Renal cortical epithelial cell (primary cell): Measurements from ENCODE around the gene PSMB11. TPM values are rescaled to one million over a fixed set of nuclear protein-coding genes. Genes with fewer than 3 reads are reported as not detected.

Experiments used
- DNase-seq: peaks from one replicate; pipeline ENCODE4 v3.0.0-alpha.2; 2011; ENCODE audit warnings: low read depth
- total RNA-seq: library from RNA; depleted of rRNA; stranded (reverse); fragments of >200 nt; gene quantifications from 2 replicates; pipeline ENCODE4 v1.2.3, GENCODE V29; 2014

The PSMB11 gene
- total RNA-seq, 1 donor from 2014 or later: not detected

- no peak for DNase-seq
These were observed 43.4 kb downstream of the PSMB11 start for GRCh38 chr14:23085458-23085857.

GRCh38 chr14:23086565-23086964 lies 44.6 kb downstream of the PSMB11 start:
- no peak for DNase-seq

- no peak for DNase-seq
These were observed 47.7 kb downstream of the PSMB11 start for GRCh38 chr14:23089498-23090253.

GRCh38 chr14:23090254-23090636 lies 48.2 kb downstream of the PSMB11 start:
- no peak for DNase-seq

GRCh38 chr14:23091294-23092225 lies 49.5 kb downstream of the PSMB11 start:
- no peak for DNase-seq

- DNase-seq: no peak
These were observed 51.1 kb downstream of the PSMB11 start for GRCh38 chr14:23093104-23093503.

GRCh38 chr14:23093526-23093925 lies 51.5 kb downstream of the PSMB11 start:
- no peak for DNase-seq

Other genes with a start within 250 kb of the PSMB11 start
- 12.7 and 18.4 TPM in 2 replicates for gene SLC7A7, start 226.8 kb upstream of the PSMB11 start, total RNA-seq
- 17.1 and 61.1 TPM in 2 replicates for gene MRPL52, start 212.3 kb upstream of the PSMB11 start, total RNA-seq
- gene MMP14, start 205.6 kb upstream of the PSMB11 start, total RNA-seq: 180 and 295 TPM in 2 replicates
- gene LRP10, start 170.5 kb upstream of the PSMB11 start, total RNA-seq: 71.9 and 268 TPM in 2 replicates
- gene REM2, start 159.0 kb upstream of the PSMB11 start, total RNA-seq: under 0.01 and 0.20 TPM in 2 replicates
- gene RBM23, start 123.1 kb upstream of the PSMB11 start, total RNA-seq: 127 and 148 TPM in 2 replicates
- 74.3 and 78.0 TPM in 2 replicates for gene PRMT5, start 112.8 kb upstream of the PSMB11 start, total RNA-seq
- 17.2 and 36.8 TPM in 2 replicates for gene HAUS4, start 85.1 kb upstream of the PSMB11 start, total RNA-seq
- gene AJUBA, start 59.7 kb upstream of the PSMB11 start, total RNA-seq: 161 and 189 TPM in 2 replicates
- 6.3 and 16.2 TPM in 2 replicates for gene C14orf93, start 32.1 kb upstream of the PSMB11 start, total RNA-seq
- 167 and 251 TPM in 2 replicates for gene PSMB5, start 7.3 kb upstream of the PSMB11 start, total RNA-seq
- 3.5 and 6.1 TPM in 2 replicates for gene CDH24, start 15.3 kb downstream of the PSMB11 start, total RNA-seq
- 34.0 and 103 TPM in 2 replicates for gene ACIN1, start 52.9 kb downstream of the PSMB11 start, total RNA-seq
- 61.6 and 71.0 TPM in 2 replicates for gene C14orf119, start 53.3 kb downstream of the PSMB11 start, total RNA-seq
- gene CIROP, start 62.8 kb downstream of the PSMB11 start, total RNA-seq: not detected in 2 replicates
- gene CEBPE, start 77.0 kb downstream of the PSMB11 start, total RNA-seq: not detected in 2 replicates
- under 0.01 and 1.1 TPM in 2 replicates for gene SLC7A8, start 141.4 kb downstream of the PSMB11 start, total RNA-seq
- 0.35 TPM in 1 of 2 replicates, not detected in the other for gene RNF212B, start 195.7 kb downstream of the PSMB11 start, total RNA-seq
- gene HOMEZ, start 243.9 kb downstream of the PSMB11 start, total RNA-seq: 7.8 and 15.0 TPM in 2 replicates